KG1 (cell line): Measurements from ENCODE around the gene MRGPRE.

ENCODE experiments used
- DNase-seq: peaks from one replicate; lab custom pipeline; 2025; lab: John Stamatoyannopoulos, UW

MRGPRE gene

DNA sequence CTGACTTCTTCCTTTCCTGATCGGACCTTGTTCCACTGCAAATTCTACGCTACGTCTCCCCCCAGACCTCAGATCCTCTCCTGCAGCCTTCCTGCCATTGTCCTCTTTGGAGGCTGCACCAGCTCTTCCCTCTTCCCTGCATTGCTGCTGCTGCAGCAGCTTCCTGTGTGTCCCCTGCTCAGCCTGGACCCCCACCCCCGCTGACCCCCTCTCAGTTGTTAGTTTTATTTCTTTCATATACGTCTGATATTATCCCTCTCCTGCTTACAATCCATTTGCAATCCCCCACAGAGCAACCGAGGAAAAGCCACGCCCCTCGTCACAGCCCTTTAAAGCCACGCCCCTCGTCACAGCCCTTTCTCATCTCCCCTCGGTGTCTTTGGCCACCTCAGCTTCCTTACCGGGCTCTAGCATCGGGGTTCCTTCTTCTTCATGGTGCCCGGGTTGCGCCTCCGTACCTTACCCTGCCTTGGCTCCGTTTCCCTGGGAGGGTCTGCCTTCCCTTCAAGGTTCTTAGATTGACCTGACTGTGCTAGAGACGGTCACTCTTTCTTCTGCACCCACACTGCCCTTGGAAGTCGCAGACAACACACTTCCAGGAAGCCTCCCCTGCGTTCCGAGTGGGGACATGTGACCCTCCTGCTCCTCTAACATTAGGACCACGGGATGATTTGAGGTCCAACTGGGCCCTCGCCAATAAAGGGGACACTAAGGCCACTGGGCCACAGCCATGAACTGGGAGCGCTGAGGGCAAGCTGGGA is 18.4 kb downstream of the MRGPRE start:
- no peak for DNase-seq

DNA sequence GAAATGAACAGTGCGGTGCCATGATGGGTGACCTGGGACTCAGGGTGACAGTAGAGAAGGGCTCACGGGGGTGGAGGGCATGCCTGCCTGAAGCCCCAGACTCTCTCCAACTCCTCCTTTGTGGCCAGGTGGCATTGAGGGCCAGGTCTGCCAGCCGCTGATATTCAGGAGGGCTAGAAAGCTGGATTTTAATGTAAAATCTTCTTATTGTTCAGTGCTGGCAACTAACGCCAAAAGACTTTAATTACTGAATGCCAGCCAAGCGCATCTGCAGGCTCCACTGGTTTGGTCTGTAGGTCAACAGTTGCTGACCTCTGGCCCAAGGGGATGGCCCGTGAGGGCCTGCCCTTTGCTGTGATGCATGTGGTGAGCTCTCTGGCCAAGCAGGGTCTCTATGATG is 23.9 kb downstream of the MRGPRE start:
- no peak for DNase-seq

DNA sequence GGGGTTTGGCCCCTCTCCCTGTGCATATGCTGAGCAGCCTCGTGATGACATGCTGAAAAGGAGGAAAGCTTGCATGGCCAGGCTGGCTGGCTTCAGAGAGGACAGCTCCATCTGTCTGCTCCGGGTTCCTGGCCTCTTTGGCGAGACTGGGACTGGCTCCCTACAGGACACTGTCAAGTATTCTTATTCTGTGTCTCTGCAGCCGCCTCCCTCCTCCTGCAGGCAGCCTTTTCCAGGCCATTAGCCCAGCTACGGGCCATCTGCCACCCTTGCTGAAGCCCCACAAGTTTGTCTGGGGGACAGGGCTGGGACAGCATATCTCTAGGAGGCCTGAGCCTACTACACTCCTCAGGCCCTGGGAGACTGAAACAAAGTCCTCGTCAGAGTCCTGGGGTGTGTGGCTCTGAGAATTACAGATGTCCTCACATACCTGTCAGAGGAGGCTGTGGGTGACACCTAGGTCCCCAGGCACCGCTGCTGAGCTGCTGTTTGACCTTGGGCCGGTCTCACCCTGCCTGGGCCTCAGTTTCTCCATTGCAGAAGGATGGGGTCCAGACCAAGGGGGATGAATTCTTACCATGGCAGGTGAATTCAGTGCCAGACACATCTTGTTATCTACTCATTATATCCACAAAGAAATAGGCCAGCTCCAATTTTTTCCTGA is 24.6 kb downstream of the MRGPRE start:
- no peak for DNase-seq

DNA sequence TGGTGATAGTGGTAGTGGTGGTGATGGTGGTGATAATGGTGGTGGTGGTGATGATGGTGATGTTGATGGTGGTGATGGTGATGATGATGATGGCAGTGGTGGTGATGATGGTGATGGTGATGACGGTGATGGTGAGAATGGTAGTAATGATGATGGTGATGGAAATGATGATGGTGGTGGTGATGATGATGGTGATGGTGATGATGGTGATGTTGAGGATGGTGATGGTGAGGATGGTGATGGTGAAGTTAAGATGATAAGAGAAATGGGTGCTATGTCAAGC is 25.4 kb downstream of the MRGPRE start:
- DNase-seq: no peak

GRCh38 chr11:3206156-3206921 is 25.9 kb downstream of the MRGPRE start:
- DNase-seq: no peak

GRCh38 chr11:3205261-3206155 is 26.7 kb downstream of the MRGPRE start:
- no peak for DNase-seq

DNA sequence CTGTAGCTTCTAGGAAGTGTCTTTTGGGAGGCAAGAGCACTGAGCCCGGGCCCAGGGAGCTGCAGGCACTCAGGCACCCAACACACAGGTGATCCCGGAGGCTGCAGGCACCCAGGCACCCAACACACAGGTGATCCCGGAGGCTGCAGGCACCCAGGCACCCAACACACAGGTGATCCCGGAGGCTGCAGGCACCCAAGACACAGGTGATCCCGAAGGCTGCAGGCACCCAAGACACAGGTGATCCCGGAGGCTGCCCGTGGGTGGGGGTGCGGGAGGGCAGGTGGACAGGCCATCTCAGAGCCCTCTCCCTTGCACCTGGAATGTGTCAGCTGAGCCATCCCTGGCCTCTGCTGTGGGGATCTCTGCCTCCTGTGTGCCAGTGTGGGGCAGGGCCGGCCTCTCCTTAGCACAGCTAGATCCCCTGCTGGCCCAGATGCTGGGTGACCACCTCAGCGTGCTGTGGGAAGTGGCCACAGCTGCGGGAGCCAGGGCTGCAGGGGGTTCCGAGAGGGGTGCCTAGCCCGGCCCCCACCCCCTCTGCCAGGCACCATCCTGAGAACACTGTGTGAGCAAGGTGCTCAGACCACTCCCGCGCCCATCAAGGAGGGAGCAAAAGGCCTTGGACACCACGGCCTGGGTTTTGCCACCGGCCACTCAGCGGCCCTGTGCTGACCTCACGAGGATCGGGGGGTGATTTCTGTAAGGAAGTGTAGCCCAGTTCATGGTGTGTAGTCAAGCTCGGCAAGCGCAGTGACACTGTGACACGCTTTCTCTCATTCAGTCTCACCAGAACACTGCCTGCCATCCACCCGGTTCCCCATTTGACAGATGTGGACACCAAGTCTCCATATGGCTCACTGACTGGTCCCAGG is 27.8 kb downstream of the MRGPRE start:
- no peak for DNase-seq

GRCh38 chr11:3203221-3204043 is 28.8 kb downstream of the MRGPRE start:
- no peak for DNase-seq

- no peak for DNase-seq
Observed at GRCh38 chr11:3202759-3203158, 29.5 kb downstream of the MRGPRE start.

DNA sequence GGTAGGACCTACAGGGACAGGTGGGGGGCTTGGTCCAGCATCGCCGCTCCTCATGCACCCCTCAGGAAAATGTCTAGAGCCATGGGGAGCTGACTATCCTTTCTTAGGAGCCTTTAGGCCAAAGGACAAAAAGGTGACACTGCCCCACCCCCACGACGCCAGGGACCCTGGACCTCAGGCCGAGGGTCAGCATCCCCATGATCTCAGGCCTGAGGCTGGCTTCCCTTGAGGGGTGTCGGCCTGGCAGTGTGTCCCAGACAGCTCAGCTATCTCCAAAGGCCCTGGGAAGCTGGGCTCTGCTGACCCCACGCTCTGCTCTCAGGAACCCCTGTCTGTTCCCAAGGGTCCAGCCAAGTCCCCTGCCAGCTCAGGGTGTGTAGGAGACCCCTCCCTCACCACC is 29.9 kb downstream of the MRGPRE start:
- no peak for DNase-seq

- no peak for DNase-seq
Observed at GRCh38 chr11:3201677-3202181, 30.5 kb downstream of the MRGPRE start.

- DNase-seq: no peak
Observed at GRCh38 chr11:3201112-3201581, 31.1 kb downstream of the MRGPRE start.

GRCh38 chr11:3200388-3201111 is 31.7 kb downstream of the MRGPRE start:
- no peak for DNase-seq

GRCh38 chr11:3199537-3200295 is 32.5 kb downstream of the MRGPRE start:
- DNase-seq: no peak

DNA sequence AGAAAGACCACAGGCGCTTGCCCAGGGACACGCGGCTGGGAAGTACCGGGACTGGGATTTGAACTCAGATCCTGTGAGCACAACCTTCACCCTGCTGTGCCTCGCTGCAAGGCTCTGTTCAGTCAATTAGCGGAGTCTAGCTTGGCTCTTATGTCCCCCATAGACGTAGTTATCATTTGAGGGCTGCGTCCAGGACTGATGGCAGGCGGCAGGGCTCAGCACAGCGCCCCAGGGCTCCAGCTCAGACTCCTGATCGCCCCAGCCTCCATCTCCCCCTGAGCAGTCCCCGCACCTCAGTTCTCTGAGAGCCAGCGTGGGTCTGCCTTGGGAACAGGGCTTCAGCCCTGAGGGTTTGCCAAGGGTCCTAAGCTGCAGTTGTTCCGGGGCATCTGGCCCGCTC is 33.4 kb downstream of the MRGPRE start:
- DNase-seq: no peak

DNA sequence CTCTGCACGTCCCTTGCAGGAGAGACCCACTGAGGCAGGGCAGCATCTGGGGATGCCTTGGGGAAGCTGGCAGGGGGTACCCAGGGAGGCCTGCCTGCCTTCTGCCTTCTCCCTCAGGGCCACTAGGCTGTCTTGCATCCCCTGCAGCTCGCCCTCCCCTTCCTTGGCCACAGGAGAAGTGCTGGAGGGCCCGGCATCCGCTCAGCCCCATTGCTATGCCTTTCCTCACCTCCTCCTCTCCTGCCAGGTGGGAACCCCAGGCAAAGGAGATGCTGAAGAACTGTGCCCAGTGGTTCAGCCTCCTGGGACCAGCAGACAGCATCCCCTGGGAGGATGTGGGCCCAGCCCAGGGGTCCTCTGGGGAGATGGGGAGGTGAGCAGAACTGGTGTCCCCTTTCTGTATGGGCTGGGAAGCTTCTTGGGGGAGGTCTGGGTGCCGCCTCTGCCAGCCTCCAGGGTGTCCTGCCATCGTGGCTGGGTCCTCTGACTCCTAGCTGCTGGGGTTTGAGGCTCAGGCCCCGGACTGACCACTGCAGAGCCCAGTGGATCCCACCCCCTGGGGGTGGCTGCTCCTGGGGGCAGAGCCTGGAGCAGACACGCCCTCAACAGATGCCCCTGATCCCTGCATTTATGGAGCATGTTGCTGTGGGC is 34.2 kb downstream of the MRGPRE start:
- no peak for DNase-seq

- no peak for DNase-seq
Observed at GRCh38 chr11:3197044-3197695, 35.0 kb downstream of the MRGPRE start.
